Fibroblast of mammary gland (primary cell): ENCODE results near the gene NXT1.
A peak's percentile ranks its signal among the peaks of the same experiment; 100 is the strongest.

Experiments
- DNase-seq: peaks from one replicate; pipeline ENCODE4 v3.0.0-alpha.2; 2010; ENCODE audit warnings: low read depth
- H3K4me3 ChIP-seq: 2 replicates; pipeline ENCODE4 v1.5.1; 2011; ENCODE audit warnings: low read depth, mild to moderate bottlenecking, low read length, moderate library complexity; ENCODE audit not compliant: control insufficient read depth
- TF ChIP-seq, protein P1 (sequence below): conservative IDR thresholded peaks from 2 replicates; pipeline ENCODE4 v1.5.1; 2011; ENCODE audit warnings: low read depth, low read length, inconsistent platforms; ENCODE audit not compliant: control insufficient read depth, insufficient read depth

NXT1 gene

GRCh38 chr20:23365390-23366165 is 15.0 kb downstream of the NXT1 start:
- no peak for DNase-seq
- TF ChIP-seq, protein P1, sequence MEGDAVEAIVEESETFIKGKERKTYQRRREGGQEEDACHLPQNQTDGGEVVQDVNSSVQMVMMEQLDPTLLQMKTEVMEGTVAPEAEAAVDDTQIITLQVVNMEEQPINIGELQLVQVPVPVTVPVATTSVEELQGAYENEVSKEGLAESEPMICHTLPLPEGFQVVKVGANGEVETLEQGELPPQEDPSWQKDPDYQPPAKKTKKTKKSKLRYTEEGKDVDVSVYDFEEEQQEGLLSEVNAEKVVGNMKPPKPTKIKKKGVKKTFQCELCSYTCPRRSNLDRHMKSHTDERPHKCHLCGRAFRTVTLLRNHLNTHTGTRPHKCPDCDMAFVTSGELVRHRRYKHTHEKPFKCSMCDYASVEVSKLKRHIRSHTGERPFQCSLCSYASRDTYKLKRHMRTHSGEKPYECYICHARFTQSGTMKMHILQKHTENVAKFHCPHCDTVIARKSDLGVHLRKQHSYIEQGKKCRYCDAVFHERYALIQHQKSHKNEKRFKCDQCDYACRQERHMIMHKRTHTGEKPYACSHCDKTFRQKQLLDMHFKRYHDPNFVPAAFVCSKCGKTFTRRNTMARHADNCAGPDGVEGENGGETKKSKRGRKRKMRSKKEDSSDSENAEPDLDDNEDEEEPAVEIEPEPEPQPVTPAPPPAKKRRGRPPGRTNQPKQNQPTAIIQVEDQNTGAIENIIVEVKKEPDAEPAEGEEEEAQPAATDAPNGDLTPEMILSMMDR, result no peak
- no peak overlapping the region for H3K4me3 ChIP-seq

DNA sequence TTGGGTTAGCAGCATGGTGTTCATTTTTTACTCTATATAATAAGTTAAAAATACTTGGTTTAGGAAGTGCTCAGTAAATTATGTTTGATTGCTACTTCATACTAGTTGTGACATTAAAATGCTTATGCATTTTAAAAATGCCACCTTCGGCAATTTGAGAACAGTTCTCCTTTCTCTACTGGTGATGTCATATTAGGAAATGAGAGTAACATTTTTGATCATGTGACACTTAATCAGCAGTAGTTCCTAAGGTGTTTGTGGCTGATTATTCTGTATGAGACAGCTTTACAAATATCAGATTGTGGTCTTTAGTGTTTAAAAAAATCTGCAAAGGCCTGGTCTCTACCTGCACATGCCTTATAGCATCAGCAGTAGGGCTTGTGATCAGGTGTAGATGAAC is 15.8 kb downstream of the NXT1 start:
- DNase-seq, result no peak
- TF ChIP-seq, protein P1, result no peak
- no peak overlapping the region for H3K4me3 ChIP-seq

DNA sequence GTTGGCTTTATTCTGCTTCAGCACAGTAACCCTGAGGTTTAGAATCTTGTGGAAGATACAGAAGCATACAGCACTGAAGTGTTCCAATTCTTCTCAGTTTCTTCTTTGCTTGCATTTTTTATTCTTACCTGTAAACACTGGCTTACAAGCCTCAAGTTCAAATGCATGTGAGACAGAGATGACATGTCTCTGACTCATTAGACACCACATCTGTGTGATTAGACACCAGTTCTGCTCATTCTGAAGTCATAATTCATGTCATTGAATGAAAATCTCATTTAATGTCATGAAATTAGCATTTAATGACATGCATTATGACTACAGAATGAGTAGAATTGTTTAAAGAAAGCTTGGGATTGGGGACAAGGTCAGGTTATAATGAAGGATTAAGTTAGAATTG is 17.2 kb downstream of the NXT1 start:
- DNase-seq, result peak; percentile 67
- TF ChIP-seq, protein P1, result no peak
- H3K4me3 ChIP-seq, result no peak overlapping the region

DNA sequence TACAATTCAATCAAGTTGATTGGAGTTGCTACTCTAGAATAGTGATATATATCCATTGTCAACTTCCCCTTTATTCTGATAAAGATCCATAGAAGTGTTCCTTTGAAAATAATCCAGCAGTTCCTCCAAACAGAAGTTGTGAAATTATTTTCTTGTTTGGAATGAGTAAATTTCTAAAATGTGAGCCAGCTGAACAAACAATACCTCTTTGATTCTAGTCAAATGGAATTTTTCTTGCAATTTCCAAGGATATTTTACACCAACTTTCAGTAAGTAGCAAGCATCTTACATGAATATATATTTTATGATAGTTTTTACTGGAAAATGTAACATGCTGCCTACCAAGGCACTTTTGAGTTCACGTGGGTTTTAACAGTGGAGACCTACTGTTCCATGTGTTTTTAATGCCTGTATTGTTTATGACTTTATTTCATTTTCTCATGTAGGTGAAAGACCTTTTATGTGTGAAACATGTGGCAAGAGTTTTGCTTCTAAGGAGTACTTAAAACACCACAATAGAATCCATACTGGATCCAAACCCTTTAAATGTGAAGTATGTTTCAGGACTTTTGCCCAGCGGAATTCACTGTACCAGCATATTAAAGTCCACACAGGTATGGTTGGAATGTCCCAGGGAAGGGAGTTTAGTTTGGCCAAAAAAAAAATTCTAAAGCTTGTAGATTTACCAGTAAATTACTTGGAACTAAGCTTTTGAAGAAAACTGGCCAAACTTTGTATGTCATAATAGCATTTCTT is 17.9 kb downstream of the NXT1 start:
- TF ChIP-seq, protein P1, result no peak
- DNase-seq, result peak; percentile 56
- no peak overlapping the region for H3K4me3 ChIP-seq

DNA sequence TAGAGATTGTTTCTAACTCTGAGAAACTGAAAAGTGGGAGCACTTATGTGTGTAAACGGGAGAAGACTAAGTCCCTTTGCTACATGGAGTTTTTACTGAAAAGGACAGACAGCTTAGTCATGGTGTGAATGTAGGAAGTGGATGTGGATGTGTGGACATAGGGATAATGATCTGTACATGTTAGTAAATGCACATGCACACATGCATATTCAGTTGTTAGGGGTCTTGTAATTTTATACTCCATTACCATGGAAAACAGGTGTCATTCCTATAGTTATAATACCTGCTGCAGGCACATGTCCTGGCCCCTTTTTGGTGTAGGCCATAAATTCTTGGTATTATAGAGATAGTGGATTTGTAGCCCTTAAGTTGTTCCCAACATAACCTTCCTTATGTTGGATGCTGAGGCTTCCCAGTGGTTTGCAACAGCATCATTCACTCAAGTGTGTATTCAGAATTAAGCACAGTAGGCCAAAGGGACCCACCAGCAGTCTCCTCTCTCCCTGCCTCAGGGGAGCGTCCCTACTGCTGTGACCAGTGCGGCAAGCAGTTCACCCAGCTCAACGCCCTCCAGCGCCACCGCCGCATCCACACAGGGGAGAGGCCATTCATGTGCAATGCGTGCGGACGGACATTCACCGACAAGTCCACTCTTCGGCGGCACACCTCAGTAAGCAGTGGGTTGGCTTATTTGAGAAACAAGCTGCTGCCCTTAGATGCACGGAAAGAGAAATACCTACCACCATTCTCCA is 18.7 kb downstream of the NXT1 start:
- DNase-seq, result no peak
- TF ChIP-seq, protein P1, result no peak
- H3K4me3 ChIP-seq, result no peak overlapping the region

DNA sequence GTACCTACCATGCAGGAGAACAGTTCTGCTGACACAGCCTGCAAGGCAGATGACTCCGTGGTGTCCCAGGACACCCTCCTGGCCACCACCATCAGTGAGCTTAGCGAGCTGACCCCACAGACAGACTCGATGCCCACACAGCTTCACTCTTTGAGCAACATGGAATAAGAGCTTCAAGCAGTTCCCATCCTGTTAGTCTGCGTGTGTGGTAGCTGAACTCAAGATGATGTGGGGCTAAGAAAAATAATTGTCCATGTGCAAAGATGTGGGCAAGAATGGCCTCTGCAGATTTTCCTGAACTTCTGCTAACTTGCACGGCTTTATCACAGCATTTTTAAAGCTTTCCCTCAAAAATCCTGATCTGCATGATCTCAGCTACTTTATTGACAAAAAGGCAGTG is 19.7 kb downstream of the NXT1 start:
- TF ChIP-seq, protein P1, result no peak
- DNase-seq, result no peak
- no peak overlapping the region for H3K4me3 ChIP-seq
